CD4-positive, alpha-beta T cell treated with Interleukin-12 subunit alpha and Interleukin-12 subunit beta, for 1 hour (primary cell): ENCODE measurements around the gene PIK3R5.

Source experiments
- DNase-seq: peaks from one replicate; pipeline ENCODE4 v3.0.0-alpha.2; 2020

PIK3R5 gene

GRCh38 chr17:8922451-8922850 lies 43.1 kb downstream of the PIK3R5 start:
- DNase-seq: no peak

GRCh38 chr17:8921147-8921546 lies 44.4 kb downstream of the PIK3R5 start:
- DNase-seq: no peak

GRCh38 chr17:8918807-8919465 lies 46.6 kb downstream of the PIK3R5 start:
- no peak for DNase-seq

- DNase-seq: no peak
Observed at GRCh38 chr17:8916466-8916865, 49.0 kb downstream of the PIK3R5 start.

- no peak for DNase-seq
Observed at GRCh38 chr17:8914554-8914953, 51.0 kb downstream of the PIK3R5 start.

- no peak for DNase-seq
Observed at GRCh38 chr17:8913879-8914278, 51.6 kb downstream of the PIK3R5 start.

- DNase-seq: no peak
Observed at GRCh38 chr17:8913091-8913490, 52.4 kb downstream of the PIK3R5 start.

GRCh38 chr17:8912084-8912981 lies 53.2 kb downstream of the PIK3R5 start:
- DNase-seq: no peak

GRCh38 chr17:8910969-8911604 lies 54.4 kb downstream of the PIK3R5 start:
- DNase-seq: no peak

GRCh38 chr17:8909586-8910270 lies 55.8 kb downstream of the PIK3R5 start:
- no peak for DNase-seq

GRCh38 chr17:8905331-8905730 lies 60.2 kb downstream of the PIK3R5 start:
- DNase-seq: no peak

- no peak for DNase-seq
Observed at GRCh38 chr17:8904686-8905085, 60.8 kb downstream of the PIK3R5 start.

- no peak for DNase-seq
Observed at GRCh38 chr17:8904201-8904600, 61.3 kb downstream of the PIK3R5 start.

- DNase-seq: peak; percentile 46
Observed at GRCh38 chr17:8900626-8901585, 64.6 kb downstream of the PIK3R5 start.

GRCh38 chr17:8900207-8900606 lies 65.3 kb downstream of the PIK3R5 start:
- DNase-seq: no peak

GRCh38 chr17:8898636-8899035 lies 66.9 kb downstream of the PIK3R5 start:
- no peak for DNase-seq

GRCh38 chr17:8898126-8898525 lies 67.4 kb downstream of the PIK3R5 start:
- DNase-seq: no peak

- DNase-seq: no peak
Observed at GRCh38 chr17:8896641-8897635, 68.6 kb downstream of the PIK3R5 start.

GRCh38 chr17:8896087-8896486 lies 69.4 kb downstream of the PIK3R5 start:
- DNase-seq: no peak
